Vagina (tissue), 2 donors: Measurements from ENCODE around the gene TOR3A. TPM values are rescaled to one million over a fixed set of nuclear protein-coding genes. Genes with fewer than 3 reads are reported as not detected.
"Not testable (repeated sequence)": the region's sequence is repeated elsewhere in the genome, so short reads cannot be mapped to it uniquely, and the experiment has no call there.

ENCODE experiments used
- DNase-seq, 2 donors: peaks; one replicate each; pipeline ENCODE4 v3.0.0-alpha.2; 2017; ENCODE audit errors: extremely low spot score in 2 of 2
- H3K27ac ChIP-seq: fragments of 200-600 bp; sonication (generic); one replicate; pipeline ENCODE4 v1.5.1; 2019
- H3K27me3 ChIP-seq: fragments of 200-600 bp; sonication (generic); one replicate; pipeline ENCODE4 v1.5.1; 2019
- H3K36me3 ChIP-seq, 2 donors: fragments of 200-600 bp; sonication (generic); one replicate each; pipeline ENCODE4 v1.5.1; 2017 to 2019
- H3K4me1 ChIP-seq: fragments of 200-600 bp; sonication (generic); one replicate; pipeline ENCODE4 v1.5.1; 2019
- H3K4me3 ChIP-seq, 2 donors: fragments of 200-600 bp; sonication (generic); 1 replicate in 1 of 2; 2 replicates in 1 of 2; pipeline ENCODE4 v1.5.1; 2016 to 2019
- H3K9me3 ChIP-seq: fragments of 200-600 bp; sonication (generic); one replicate; pipeline ENCODE4 v1.5.1; 2019
- POLR2A ChIP-seq, 2 donors: fragments of 450-650 bp; IDR thresholded peaks; one replicate each; pipeline ENCODE4 v1.6.1; 2017; ENCODE audit warnings: antibody characterized with exemption in 2 of 2, mild to moderate bottlenecking in 2 of 2, moderate library complexity in 2 of 2
- POLR2AphosphoS5 ChIP-seq, 2 donors: sonication (generic); formaldehyde crosslinking; IDR thresholded peaks; one replicate each; pipeline ENCODE4 v1.9.0; 2017; ENCODE audit warnings: antibody characterized with exemption in 2 of 2, mild to moderate bottlenecking in 2 of 2, low read depth in 1 of 2; ENCODE audit not compliant: insufficient read depth in 1 of 2
- intact Hi-C: fragments of 100-400 bp; cut with DNase I; formaldehyde crosslinking; loops from one replicate; pipeline ENCODE4 v1.15.1; 2023
- total RNA-seq: library from RNA; depleted of rRNA; stranded (reverse); fragments of >200 nt; gene quantifications from one replicate; pipeline ENCODE4 v1.2.3, GENCODE V29; 2016
- TF ChIP-seq, protein P1 (sequence below), 3 experiments: fragments of 450-650 bp in 2 of 3; fragments of 200-600 bp in 1 of 3; sonication (generic) in 1 of 3; IDR thresholded peaks; one replicate each; pipeline ENCODE4 v1.5.1; 2017 to 2019; ENCODE audit warnings: antibody characterized with exemption in 3 of 3, mild to moderate bottlenecking in 2 of 3, moderate library complexity in 2 of 3

Gene TOR3A
- total RNA-seq, 1 donor from 2014 or later, result 20.4 TPM

DNA sequence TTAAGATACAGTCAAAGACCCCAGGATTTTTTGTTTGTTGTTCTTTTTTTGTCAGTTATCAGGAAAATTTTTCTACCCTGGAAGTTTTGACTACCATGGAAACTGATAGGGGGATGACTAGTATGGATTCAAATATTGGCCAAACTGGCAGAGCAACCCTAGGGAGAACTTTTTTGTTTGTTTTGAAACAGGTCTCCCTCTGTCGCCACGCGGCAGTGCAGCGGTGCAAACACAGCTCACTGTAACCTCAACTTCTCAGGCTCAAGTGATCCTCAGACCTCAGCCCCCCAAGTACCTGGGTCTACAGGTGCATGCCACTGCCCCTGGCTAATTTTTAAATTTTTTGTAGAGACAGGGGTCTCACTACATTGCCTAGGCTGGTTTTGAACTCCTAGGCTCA is 46.6 kb downstream of the TOR3A start:
- H3K4me3 ChIP-seq, result no peak overlapping the region
- H3K4me1 ChIP-seq, result peaks cover 48% of the 10 kb centered on the region
- intact Hi-C loops, result loop anchor here (10.0 kb wide), 2 partner anchors 46 to 166 kb away; partner anchors contain the start of gene SOAT1
- DNase-seq, result no peak
- H3K36me3 ChIP-seq, result peaks cover 0 to 8% of the 10 kb centered on the region in 2 donors
- no peak for TF ChIP-seq POLR2AphosphoS5 (IDR thresholded peaks at IDR 0.05; ENCODE audit: insufficient read depth in 1 of 2, low read depth in 1 of 2)
- no peak for TF ChIP-seq POLR2A (IDR thresholded peaks at IDR 0.05)
- TF ChIP-seq, protein P1, sequence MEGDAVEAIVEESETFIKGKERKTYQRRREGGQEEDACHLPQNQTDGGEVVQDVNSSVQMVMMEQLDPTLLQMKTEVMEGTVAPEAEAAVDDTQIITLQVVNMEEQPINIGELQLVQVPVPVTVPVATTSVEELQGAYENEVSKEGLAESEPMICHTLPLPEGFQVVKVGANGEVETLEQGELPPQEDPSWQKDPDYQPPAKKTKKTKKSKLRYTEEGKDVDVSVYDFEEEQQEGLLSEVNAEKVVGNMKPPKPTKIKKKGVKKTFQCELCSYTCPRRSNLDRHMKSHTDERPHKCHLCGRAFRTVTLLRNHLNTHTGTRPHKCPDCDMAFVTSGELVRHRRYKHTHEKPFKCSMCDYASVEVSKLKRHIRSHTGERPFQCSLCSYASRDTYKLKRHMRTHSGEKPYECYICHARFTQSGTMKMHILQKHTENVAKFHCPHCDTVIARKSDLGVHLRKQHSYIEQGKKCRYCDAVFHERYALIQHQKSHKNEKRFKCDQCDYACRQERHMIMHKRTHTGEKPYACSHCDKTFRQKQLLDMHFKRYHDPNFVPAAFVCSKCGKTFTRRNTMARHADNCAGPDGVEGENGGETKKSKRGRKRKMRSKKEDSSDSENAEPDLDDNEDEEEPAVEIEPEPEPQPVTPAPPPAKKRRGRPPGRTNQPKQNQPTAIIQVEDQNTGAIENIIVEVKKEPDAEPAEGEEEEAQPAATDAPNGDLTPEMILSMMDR (IDR thresholded peaks at IDR 0.05), result no peak
- H3K27ac ChIP-seq, result peak overlapping the region; percentile 71
- no peaks in the 10 kb centered on the region for H3K27me3 ChIP-seq
- no peaks in the 10 kb centered on the region for H3K9me3 ChIP-seq

DNA sequence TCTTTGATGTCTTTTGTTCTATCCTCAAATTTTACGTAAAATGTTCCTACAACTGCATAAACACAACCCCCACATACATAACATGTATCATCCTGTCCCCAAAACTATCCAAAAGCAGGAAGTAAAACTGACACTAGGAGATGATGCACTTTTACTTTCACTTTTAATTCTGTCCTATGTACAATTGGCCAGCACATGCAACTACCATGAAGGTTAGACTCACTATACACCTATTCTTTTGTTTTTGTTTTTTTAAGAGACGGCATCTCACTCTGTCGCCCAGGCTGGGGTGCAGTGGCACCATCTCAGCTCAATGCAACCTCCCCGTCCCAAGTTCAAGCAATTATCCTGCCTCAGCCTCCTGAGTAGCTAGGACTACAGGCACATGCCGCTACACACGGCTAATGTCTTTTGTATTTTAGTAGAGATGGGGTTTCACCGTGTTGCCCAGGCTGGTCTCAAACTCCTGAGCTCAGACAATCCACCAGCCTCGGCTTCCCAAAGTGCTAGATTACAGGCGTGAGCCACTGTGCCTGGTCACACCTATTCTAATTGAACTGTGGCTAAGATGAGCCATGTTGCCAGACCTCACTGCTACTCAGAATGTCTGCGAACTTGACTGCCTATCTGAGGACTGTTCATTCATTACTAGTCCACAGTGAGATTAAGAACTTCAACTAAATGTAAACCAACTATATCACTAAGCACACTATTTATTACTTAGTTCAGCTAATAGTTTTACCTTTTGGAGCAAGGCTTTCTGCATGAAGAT is 48.0 kb downstream of the TOR3A start:
- Histone ChIP-seq H3K4me1 (peaks cover 48% of the 10 kb centered on the region), H3K36me3 (peaks cover 0 to 8% of the 10 kb centered on the region in 2 donors), H3K9me3 (no peaks in the 10 kb centered on the region), H3K27ac (peak overlapping the region; percentile 71), H3K4me3 (peak overlapping the region; percentile 20 to 24), H3K27me3 (no peaks in the 10 kb centered on the region)
- intact Hi-C loops, result loop anchor here (10.0 kb wide), 2 partner anchors 45 to 165 kb away; partner anchors contain the start of gene SOAT1
- peak; percentile 16 to 36 for TF ChIP-seq POLR2AphosphoS5 (IDR thresholded peaks at IDR 0.05; ENCODE audit: insufficient read depth in 1 of 2, low read depth in 1 of 2)
- TF ChIP-seq, protein P1 (IDR thresholded peaks at IDR 0.05), result no peak
- no peak for DNase-seq

DNA sequence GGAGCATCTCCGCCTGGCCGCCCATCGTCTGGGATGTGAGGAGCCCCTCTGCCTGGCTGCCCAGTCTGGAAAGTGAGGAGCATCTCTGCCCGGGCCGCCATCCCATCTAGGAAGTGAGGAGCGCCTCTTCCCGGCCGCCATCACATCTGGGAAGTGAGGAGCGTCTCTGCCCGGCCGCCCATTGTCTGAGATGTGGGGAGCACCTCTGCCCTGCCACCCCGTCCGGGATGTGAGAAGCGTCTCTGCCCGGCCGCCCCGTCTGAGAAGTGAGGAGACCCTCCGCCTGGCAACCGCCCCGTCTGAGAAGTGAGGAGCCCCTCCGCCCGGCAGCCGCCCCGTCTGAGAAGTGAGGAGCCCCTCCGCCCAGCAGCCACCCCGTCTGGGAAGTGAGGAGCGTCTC is 53.3 kb downstream of the TOR3A start:
- intact Hi-C loops, H3K36me3 ChIP-seq, H3K27ac ChIP-seq, H3K27me3 ChIP-seq, H3K9me3 ChIP-seq, DNase-seq, H3K4me3 ChIP-seq: not testable (repeated sequence)
- H3K4me1 ChIP-seq, result peaks cover 30% of the 10 kb centered on the region

DNA sequence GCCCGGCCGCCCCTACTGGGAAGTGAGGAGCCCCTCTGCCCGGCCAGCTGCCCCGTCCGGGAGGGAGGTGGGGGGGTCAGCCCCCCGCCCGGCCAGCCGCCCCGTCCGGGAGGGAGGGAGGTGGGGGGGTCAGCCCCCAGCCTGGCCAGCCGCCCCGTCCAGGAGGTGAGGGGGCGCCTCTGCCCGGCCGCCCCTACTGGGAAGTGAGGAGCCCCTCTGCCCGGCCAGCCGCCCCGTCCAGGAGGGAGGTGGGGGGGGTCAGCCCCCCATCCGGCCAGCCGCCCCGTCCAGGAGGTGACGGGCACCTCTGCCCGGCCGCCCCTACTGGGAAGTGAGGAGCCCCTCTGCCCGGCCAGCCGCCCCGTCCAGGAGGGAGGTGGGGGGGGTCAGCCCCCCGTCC is 53.8 kb downstream of the TOR3A start:
- DNase-seq, H3K27me3 ChIP-seq, H3K4me3 ChIP-seq, H3K9me3 ChIP-seq, H3K27ac ChIP-seq, intact Hi-C loops, H3K36me3 ChIP-seq: not testable (repeated sequence)
- peaks cover 31% of the 10 kb centered on the region for H3K4me1 ChIP-seq

DNA sequence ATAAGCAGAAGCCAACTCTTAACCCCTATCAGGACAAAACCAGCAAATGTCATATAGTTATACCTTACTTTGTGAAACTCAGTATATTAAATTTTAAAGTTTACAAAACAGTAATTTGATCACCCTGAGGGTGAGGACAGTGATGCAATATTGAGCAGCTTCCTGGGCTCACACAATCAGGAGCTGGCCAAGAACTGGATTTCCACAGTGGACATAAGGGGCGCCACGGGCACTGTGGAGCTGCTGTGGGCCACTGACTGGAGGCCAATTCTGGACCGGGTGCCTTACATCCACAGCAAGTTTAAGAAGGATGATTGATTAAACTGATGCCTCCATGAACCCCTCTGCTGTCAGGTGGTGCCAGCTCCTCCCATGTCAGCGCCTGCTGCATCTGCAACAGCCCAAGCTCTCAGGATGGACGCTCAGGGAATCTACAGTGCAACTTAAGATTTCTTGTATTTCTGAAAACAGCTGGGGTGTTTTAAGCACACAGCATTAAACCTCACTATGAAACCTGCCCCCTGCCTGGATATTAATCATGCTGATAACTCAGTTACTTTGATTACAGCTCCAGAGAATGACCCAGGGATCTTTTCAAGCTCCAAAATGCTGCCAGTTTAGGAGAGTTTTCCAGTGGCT is 55.9 kb downstream of the TOR3A start:
- Histone ChIP-seq H3K4me3 (no peak overlapping the region), H3K4me1 (peaks cover 45% of the 10 kb centered on the region), H3K27ac (no peak overlapping the region), H3K27me3 (no peaks in the 10 kb centered on the region), H3K36me3 (no peaks in the 10 kb centered on the region), H3K9me3 (no peaks in the 10 kb centered on the region)
- no peak for DNase-seq
- TF ChIP-seq POLR2A (IDR thresholded peaks at IDR 0.05) (no peak), POLR2AphosphoS5 (IDR thresholded peaks at IDR 0.05; ENCODE audit: insufficient read depth in 1 of 2, low read depth in 1 of 2) (peak in 1 of 2 donors; percentile 22)
- TF ChIP-seq, protein P1 (IDR thresholded peaks at IDR 0.05), result no peak
- intact Hi-C loops, result no loop called here

DNA sequence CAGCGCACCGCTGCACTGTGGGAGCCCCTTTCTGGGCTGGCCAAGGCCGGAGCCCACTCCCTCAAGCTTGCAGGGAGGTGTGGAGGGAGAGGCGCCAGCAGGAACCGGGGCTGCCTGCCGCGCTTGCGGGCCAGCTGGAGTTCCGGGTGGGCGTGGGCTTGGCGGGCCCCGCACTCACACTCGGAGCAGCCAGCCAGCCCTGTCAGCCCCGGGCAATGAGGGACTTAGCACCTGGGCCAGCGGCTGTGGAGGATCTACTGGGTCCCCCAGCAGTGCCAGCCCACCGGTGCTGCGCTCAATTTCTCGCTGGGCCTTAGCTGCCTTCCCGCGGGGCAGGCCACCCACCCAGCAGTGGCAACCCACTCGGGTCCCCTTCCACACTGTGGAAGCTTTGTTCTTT is 56.9 kb downstream of the TOR3A start:
- Histone ChIP-seq H3K27ac (peak overlapping the region; percentile 59), H3K4me1 (peaks cover 56% of the 10 kb centered on the region)
- H3K9me3 ChIP-seq, DNase-seq, H3K27me3 ChIP-seq, H3K36me3 ChIP-seq, intact Hi-C loops, H3K4me3 ChIP-seq: not testable (repeated sequence)
